K562 (cell line): ENCODE data around the gene ANKMY2. TPM values are rescaled to one million over a fixed set of nuclear protein-coding genes. Genes with fewer than 3 reads are reported as not detected.
"Not testable (repeated sequence)": the region's sequence is repeated elsewhere in the genome, so short reads cannot be mapped to it uniquely, and the experiment has no call there.

Experiments used
- ATAC-seq: fragments of 200-7000 bp; cut with Tn5 transposase; 3 replicates; pipeline ENCODE4 v1.9.1; 2020; ENCODE audit warnings: moderate library complexity
- BruUV-seq: library from RNA; stranded (reverse); fragments of 400-500 nt; replicated peaks from 2 replicates; lab custom pipeline; 2021; lab: Mats Ljungman, UMichigan
- CTCF ChIA-PET: fragments of 300-600 bp; formaldehyde crosslinking; extraction: SDS; loops from one replicate; lab custom pipeline; 2021; ENCODE audit warnings: low intra/inter-chr PET ratio; lab: Yijun Ruan, JAX
- POLR2A ChIA-PET: fragments of 300-600, 350-650 bp; sonication (Branson Sonifier 250); formaldehyde crosslinking; extraction: SDS; loops from one replicate; lab custom pipeline; 2021; ENCODE audit warnings: antibody characterized with exemption, inconsistent platforms; lab: Yijun Ruan, JAX
- DNase-seq, 4 experiments: peaks; one replicate each; pipeline versions ENCODE4 v3.0.0 to v3.0.0-alpha.2; 2011 to 2018; ENCODE audit warnings: low spot score in 3 of 4, mixed read lengths in 3 of 4; ENCODE audit errors: extremely low read depth in 1 of 4
- FAIRE-seq: peaks from 2 replicates; lab custom pipeline; 2011; peaks lifted over from hg19 to GRCh38; lab: Jason Lieb, UNC
- H2AFZ ChIP-seq: 2 replicates; pipeline ENCODE4 v1.6.0; 2011; ENCODE audit warnings: low read depth, low read length, control low read depth, inconsistent platforms
- H3K27ac ChIP-seq: fragments of 200-600 bp; 3 replicates; pipeline ENCODE4 v1.8.0; 2011; ENCODE audit warnings: low read depth, mild to moderate bottlenecking, control low read depth, inconsistent platforms, low read length, moderate library complexity, mixed read lengths; ENCODE audit errors: extremely low read depth
- H3K27me3 ChIP-seq, 2 experiments: fragments of 300-600 bp in 1 of 2; 2 replicates in 1 of 2; 3 replicates in 1 of 2; pipeline versions ENCODE4 v1.6.0 to v1.8.0; 2011; ENCODE audit warnings: inconsistent platforms in 2 of 2, low read length in 2 of 2, mild to moderate bottlenecking in 1 of 2, mixed read lengths in 1 of 2, moderate library complexity in 1 of 2; ENCODE audit not compliant: control insufficient read depth in 2 of 2, insufficient read depth in 2 of 2
- H3K36me3 ChIP-seq: fragments of 300-600 bp; 3 replicates; pipeline ENCODE4 v1.8.0; 2011; ENCODE audit warnings: mild to moderate bottlenecking, low read length, inconsistent platforms; ENCODE audit not compliant: control insufficient read depth, insufficient read depth
- H3K4me1 ChIP-seq, 2 experiments: fragments of 200-600 bp in 1 of 2; replicated peaks in 1 of 2; 2 replicates in 1 of 2; 3 replicates in 1 of 2; pipeline versions ENCODE4 v1.5.1 to v1.8.0; 2011; ENCODE audit warnings: inconsistent platforms in 2 of 2, low read length in 2 of 2, mild to moderate bottlenecking in 1 of 2, mixed read lengths in 1 of 2, moderate library complexity in 1 of 2; ENCODE audit not compliant: control insufficient read depth in 2 of 2, insufficient read depth in 2 of 2
- H3K4me2 ChIP-seq: 2 replicates; pipeline ENCODE4 v1.6.1; 2011; ENCODE audit warnings: low read length, control low read depth, inconsistent platforms, mixed read lengths; ENCODE audit not compliant: insufficient read depth
- H3K4me3 ChIP-seq: fragments of 200-600 bp; sonication (generic), shearing (Covaris generic); 2 replicates; pipeline ENCODE4 v1.5.1; 2016; ENCODE audit warnings: control low read depth, inconsistent platforms
- H3K79me2 ChIP-seq: fragments of 200-600 bp; 3 replicates; pipeline ENCODE4 v1.8.0; 2011; ENCODE audit warnings: low read length, inconsistent platforms; ENCODE audit not compliant: control insufficient read depth, insufficient read depth
- H3K9ac ChIP-seq, 2 experiments: 2 replicates each; pipeline versions ENCODE4 v1.6.0 to v1.6.1; 2011; ENCODE audit warnings: low read depth in 2 of 2, low read length in 2 of 2, control low read depth in 1 of 2, inconsistent platforms in 1 of 2, mild to moderate bottlenecking in 1 of 2, mixed read lengths in 1 of 2; ENCODE audit not compliant: insufficient read depth in 1 of 2
- H3K9me1 ChIP-seq: one replicate; pipeline ENCODE4 v1.6.0; 2011; ENCODE audit warnings: inconsistent platforms, mild to moderate bottlenecking, low read length, moderate library complexity; ENCODE audit not compliant: control insufficient read depth, insufficient read depth
- H3K9me3 ChIP-seq: replicated peaks from 2 replicates; pipeline ENCODE4 v1.5.1; 2011; ENCODE audit warnings: low read depth, low read length, inconsistent platforms; ENCODE audit not compliant: control insufficient read depth, insufficient read depth
- H4K20me1 ChIP-seq: replicated peaks from 2 replicates; pipeline ENCODE4 v1.6.1; 2011; ENCODE audit warnings: low read length, inconsistent platforms, mixed read lengths; ENCODE audit not compliant: control insufficient read depth, insufficient read depth
- ARID1B ChIP-seq: fragments of 450-650 bp; IDR thresholded peaks from 2 replicates; pipeline ENCODE4 v1.6.1; 2016; ENCODE audit warnings: antibody characterized with exemption, mild to moderate bottlenecking, inconsistent platforms
- CBFA2T2 ChIP-seq: fragments of 450-650 bp; conservative IDR thresholded peaks from 2 replicates; pipeline ENCODE4 v1.6.1; 2017; ENCODE audit warnings: mild to moderate bottlenecking
- CBFA2T3 ChIP-seq: fragments of 450-650 bp; IDR thresholded peaks from 2 replicates; pipeline ENCODE4 v1.6.1; 2017
- CXXC5 ChIP-seq: fragments of 250-450 bp; sonication (Bioruptor Pico); IDR thresholded peaks from 2 replicates; pipeline ENCODE4 v1.8.0; 2022; ENCODE audit warnings: inconsistent platforms, mild to moderate bottlenecking, moderate library complexity
- DPF2 ChIP-seq: fragments of 450-650 bp; IDR thresholded peaks from 2 replicates; pipeline ENCODE4 v1.6.1; 2016
- EP300 ChIP-seq: IDR thresholded peaks from 2 replicates; pipeline ENCODE4 v1.6.1; 2012; ENCODE audit warnings: low read length, improper control_type of control experiment
- MTA2 ChIP-seq: fragments of 450-650 bp; IDR thresholded peaks from 2 replicates; pipeline ENCODE4 v1.6.1; 2016; ENCODE audit warnings: low read depth
- NCOR1 ChIP-seq: fragments of 450-650 bp; IDR thresholded peaks from 2 replicates; pipeline ENCODE4 v1.6.1; 2016; ENCODE audit warnings: mild to moderate bottlenecking, moderate library complexity
- NFIC ChIP-seq: fragments of 450-650 bp; IDR thresholded peaks from 2 replicates; pipeline ENCODE4 v1.6.1; 2017; ENCODE audit warnings: mild to moderate bottlenecking, inconsistent platforms
- RCOR1 ChIP-seq, 2 experiments: IDR thresholded peaks; 2 replicates each; pipeline ENCODE4 v1.6.1; 2012; ENCODE audit warnings: low read depth in 2 of 2, low read length in 2 of 2, borderline replicate concordance in 1 of 2, improper control_type of control experiment in 1 of 2
- SMARCA4 ChIP-seq: fragments of 450-650 bp; IDR thresholded peaks from 2 replicates; pipeline ENCODE4 v1.6.1; 2016
- SMARCE1 ChIP-seq: fragments of 450-650 bp; IDR thresholded peaks from 2 replicates; pipeline ENCODE4 v1.7.1; 2016; ENCODE audit warnings: mild to moderate bottlenecking
- SOX6 ChIP-seq: fragments of 450-650 bp; IDR thresholded peaks from 2 replicates; pipeline ENCODE4 v1.6.1; 2014; ENCODE audit warnings: mild to moderate bottlenecking
- STAT5A ChIP-seq: IDR thresholded peaks from 2 replicates; pipeline ENCODE4 v1.6.1; 2012; ENCODE audit warnings: low read length, inconsistent platforms, borderline replicate concordance
- TAL1 ChIP-seq: fragments of 450-650 bp; IDR thresholded peaks from 2 replicates; pipeline ENCODE4 v1.6.1; 2016; ENCODE audit warnings: mild to moderate bottlenecking
- TCF3 ChIP-seq: sonication (generic); formaldehyde crosslinking; IDR thresholded peaks from 2 replicates; pipeline ENCODE4 v1.4.0; 2020; ENCODE audit warnings: mild to moderate bottlenecking, missing genetic modification reagents
- TEAD4 ChIP-seq, 2 experiments: sonication (generic) in 1 of 2; formaldehyde crosslinking in 1 of 2; IDR thresholded peaks; 2 replicates each; pipeline versions ENCODE4 v1.6.1 to v1.8.0; 2012 to 2022; ENCODE audit warnings: borderline replicate concordance in 1 of 2, inconsistent platforms in 1 of 2, low read length in 1 of 2, mild to moderate bottlenecking in 1 of 2, missing genetic modification reagents in 1 of 2
- WGBS: fragments of 100-300 bp; shearing (Covaris generic); methylation state at CpG from one replicate; pipeline ENCODE4 v1.1.6; 2016; ENCODE audit warnings: low coverage, mixed read lengths; ENCODE audit not compliant: insufficient coverage; ENCODE audit errors: missing lambda C conversion rate; 5-methylcytosine and 5-hydroxymethylcytosine counted together
- in situ Hi-C: fragments of 300-500 bp; cut with MboI; formaldehyde crosslinking; loops from 4 replicates; pipeline ENCODE4 v1.15.0; 2018; ENCODE audit warnings: inconsistent platforms, mixed read lengths
- intact Hi-C: fragments of 100-400 bp; cut with micrococcal nuclease; formaldehyde crosslinking; loops from 2 replicates; pipeline ENCODE4 v1.14.2; 2022
- polyA plus RNA-seq, 8 experiments: library from polyadenylated mRNA; depleted of rRNA in 4 of 8; stranded (reverse) in 5 of 8; unstranded in 3 of 8; fragments of >200 nt; fragmentation: Nextera tagmentation in 2 of 8; fragmentation: Illumina TruSeq in 1 of 8; extraction: Ambion mirVana in 2 of 8; extraction: Trizol in 1 of 8; gene quantifications; 2 replicates each; pipeline versions ENCODE4 v1.2.1 to v1.2.3, GENCODE V29; 2011 to 2014; ENCODE audit warnings: inconsistent platforms in 1 of 8, missing spikeins in 1 of 8
- total RNA-seq, 7 experiments: library from RNA; depleted of rRNA in 6 of 7; stranded (reverse); fragments of >200 nt in 6 of 7; fragmentation: Illumina TruSeq in 2 of 7; extraction: Trizol in 2 of 7; gene quantifications; 2 replicates each; pipeline versions ENCODE4 v1.2.1 to v1.2.3, GENCODE V29; 2011 to 2021; ENCODE audit warnings: low replicate concordance in 1 of 7

Gene ANKMY2
- total and polyA plus RNA-seq, 9 of the 15 experiments (the other 6 are each of a cell fraction or from before 2014, with no cell fraction given) = 38.9 to 71.5 (median 48.8) TPM

GRCh38 chr7:16595596-16595995 is 50.0 kb downstream of the ANKMY2 start:
- TF ChIP-seq TEAD4 (IDR thresholded peaks at IDR 0.05; ENCODE audit: low read length) (peak; percentile 55; the same call in 1 of the 2 replicates), EP300 (0 out of 2 replicates have a peak, but pooled peaks have one; percentile 11), DPF2 (peak; percentile 48; the same call in 1 of the 2 replicates), CXXC5 (CRISPR knock-in tag) (0 out of 2 replicates have a peak, but pooled peaks have one; percentile 22), SOX6 (peak; percentile 65), SMARCE1 (0 out of 2 replicates have a peak, but pooled peaks have one; percentile 18), SMARCA4 (peak; percentile 66; the same call in 1 of the 2 replicates), NFIC (peak; percentile 25; the same call in 1 of the 2 replicates), TCF3 (CRISPR knock-in tag) (peak; percentile 43; the same call in 1 of the 2 replicates), RCOR1 (IDR thresholded peaks at IDR 0.05; ENCODE audit: borderline replicate concordance in 1 of 2, low read depth in 2 of 2, low read length in 2 of 2) (peak in 1 of 2 experiments; percentile 32; a peak in 1 of 4 replicates), STAT5A (peak; percentile 18; the same call in 1 of the 2 replicates), CBFA2T3 (peak; percentile 78), ARID1B (peak; percentile 82), NCOR1 (peak; percentile 52; the same call in 1 of the 2 replicates), MTA2 (0 out of 2 replicates have a peak, but pooled peaks have one; percentile 38), TAL1 (peak; percentile 64), CBFA2T2 (peak; percentile 69)
- ATAC-seq; intact Hi-C loops; H3K27me3 ChIP-seq; H3K27ac ChIP-seq; in situ Hi-C loops; H4K20me1 ChIP-seq; H3K9me3 ChIP-seq; BruUV-seq; POLR2A ChIA-PET; H3K4me2 ChIP-seq; H2AFZ ChIP-seq; DNase-seq; H3K4me1 ChIP-seq; H3K9ac ChIP-seq; H3K79me2 ChIP-seq; H3K4me3 ChIP-seq; CTCF ChIA-PET; H3K9me1 ChIP-seq; TF ChIP-seq TEAD4 (CRISPR knock-in tag; IDR thresholded peaks at IDR 0.05; ENCODE audit: borderline replicate concordance): not testable (repeated sequence)
- peaks cover 22% of the 10 kb centered on the region; the same call in 2 of the 3 replicates for H3K36me3 ChIP-seq
- FAIRE-seq = peak; percentile 32
- 34% methylated on average over 4 of the region's 4 CpGs for WGBS
